SIG-M5 (cell line): ENCODE results near the gene BAIAP3.
"Not testable (repeated sequence)": the region's sequence is repeated elsewhere in the genome, so short reads cannot be mapped to it uniquely, and the experiment has no call there.

ENCODE experiments used
- DNase-seq: peaks from one replicate; lab custom pipeline; 2025; lab: John Stamatoyannopoulos, UW

The BAIAP3 gene

GRCh38 chr16:1318268-1318545, 15.2 kb upstream of the BAIAP3 start:
- DNase-seq: no peak

- no peak for DNase-seq
These were observed 14.4 kb upstream of the BAIAP3 start for GRCh38 chr16:1319041-1319440.

- DNase-seq: no peak
These were observed 13.3 kb upstream of the BAIAP3 start for GRCh38 chr16:1320097-1320496.

GRCh38 chr16:1320658-1321240, 12.7 kb upstream of the BAIAP3 start:
- DNase-seq: no peak

DNA sequence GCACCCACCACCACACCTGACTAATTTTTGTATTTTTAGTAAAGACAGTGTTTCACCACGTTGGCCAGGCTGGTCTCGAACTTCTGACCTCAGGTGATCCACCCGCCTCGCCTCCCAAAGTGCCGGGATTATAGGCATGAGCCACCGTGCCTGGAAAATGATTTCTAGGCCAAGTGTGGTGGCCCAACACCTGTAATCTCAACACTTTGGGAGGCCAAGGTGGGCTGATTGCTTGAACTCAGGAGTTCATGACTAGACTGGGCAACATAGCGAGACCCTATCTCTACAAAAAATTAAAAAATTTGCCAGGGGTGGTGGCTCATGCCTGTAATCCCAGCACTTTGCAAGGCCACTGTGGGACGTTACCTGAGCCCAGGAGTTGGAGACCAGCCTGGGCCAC, 11.0 kb upstream of the BAIAP3 start:
- no peak for DNase-seq

DNA sequence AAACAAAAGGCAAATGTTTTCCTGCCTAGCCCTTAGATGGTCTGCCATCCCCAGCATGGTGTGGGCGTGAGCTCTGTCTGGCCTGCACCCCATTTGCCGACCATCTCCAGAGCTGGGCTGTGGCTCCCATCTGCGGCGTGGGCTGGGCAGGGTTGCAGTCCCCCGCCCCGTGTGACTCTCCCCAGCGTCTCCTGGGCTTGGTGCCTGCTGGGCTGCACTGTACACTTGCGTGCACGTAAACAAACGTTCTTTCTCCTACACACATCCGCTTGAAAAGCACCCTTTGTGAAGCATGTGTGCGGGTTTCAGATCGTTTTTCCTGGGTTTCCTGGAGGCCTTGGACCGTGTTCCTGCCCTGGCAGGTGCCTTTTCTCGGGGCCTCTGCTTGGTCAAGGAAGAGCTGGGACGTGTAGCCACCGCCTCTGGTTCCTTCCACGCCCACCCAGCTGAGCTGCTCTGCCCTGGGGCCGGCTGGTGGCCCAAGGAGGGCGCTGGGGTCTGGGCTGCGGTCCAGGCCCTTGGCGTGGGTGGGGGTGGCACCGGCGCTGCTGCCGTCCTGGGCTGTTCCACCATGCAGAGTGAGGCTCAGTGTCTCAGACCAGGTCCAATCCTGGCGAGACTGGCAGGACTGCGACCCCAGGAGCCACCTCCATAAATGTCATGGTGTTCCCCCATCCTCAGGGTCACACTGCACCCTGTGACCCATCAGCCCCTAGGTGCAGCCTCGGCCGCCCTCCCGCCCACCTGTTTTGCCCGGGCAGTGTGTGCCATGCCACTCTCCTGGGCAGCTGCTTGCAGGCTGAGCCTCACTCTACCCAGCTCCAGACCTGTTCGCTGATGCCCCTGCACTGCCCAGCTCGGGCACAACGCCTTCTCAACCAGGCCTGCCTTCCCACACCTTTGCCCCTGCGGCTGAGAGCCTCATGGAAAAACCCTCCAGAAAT, 9.9 kb upstream of the BAIAP3 start:
- DNase-seq: no peak

DNA sequence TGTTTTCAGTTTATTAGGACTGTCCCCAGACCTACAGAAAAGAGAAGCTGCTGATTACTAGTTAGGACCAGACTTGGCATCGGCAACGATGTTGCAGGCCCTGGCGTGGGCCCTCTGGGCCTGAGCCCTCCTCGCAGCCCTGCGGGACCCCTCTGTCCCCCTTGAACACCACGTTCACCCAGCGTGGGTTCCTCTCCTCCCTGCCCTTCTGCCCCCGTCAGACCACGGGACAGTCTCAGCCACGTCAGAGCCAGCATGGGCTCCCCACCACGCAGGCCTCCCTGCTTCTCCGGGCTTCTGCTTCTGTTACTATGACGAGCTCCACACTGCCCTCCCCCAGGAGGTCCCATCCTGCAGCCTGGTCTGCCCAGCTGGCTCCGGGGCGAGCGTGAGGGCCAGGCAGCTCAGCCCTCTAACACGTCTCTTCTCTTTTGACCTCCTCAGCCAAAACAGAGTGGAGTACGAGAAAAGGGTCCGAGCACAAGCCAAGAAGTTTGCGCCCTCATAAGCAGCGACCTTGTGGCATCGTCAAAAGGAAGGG, 9.1 kb upstream of the BAIAP3 start:
- no peak for DNase-seq

- no peak for DNase-seq
These were observed 8.2 kb upstream of the BAIAP3 start for GRCh38 chr16:1325261-1325660.

DNA sequence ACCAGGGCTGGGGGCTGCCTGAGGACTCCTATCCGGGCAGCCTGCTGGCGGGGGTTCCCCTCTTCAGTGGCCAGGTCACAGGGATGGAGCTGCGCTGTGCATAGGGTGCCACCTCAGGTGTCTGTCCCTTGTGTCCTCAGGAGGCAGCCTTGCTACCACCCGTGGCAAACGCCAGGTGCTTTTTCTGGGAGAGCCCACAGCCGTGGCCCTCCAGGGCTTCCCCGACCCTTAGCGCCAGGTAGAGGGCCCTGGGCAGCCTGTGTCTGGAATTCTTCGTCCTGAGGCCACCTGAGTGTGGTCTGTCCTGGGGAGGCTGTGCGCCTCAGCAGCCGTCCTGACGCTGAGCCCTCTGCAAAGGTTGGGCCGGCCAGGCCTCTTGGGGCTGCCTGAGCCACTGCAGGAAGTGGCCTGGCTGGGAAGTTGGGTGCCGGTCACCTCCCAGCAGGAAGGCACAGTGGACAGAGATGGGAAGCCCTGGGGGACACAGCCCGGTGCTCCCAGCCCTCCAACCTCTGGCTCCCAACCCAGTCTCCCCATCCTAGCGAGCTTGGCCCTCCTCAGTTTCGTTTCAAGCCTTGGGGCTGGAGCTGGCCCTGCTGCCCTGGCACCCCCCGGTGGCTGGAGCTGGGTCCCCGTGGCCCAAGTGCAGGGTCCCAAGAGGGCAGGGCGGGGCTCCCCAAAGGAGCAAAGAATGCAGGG, 7.6 kb upstream of the BAIAP3 start:
- no peak for DNase-seq

- DNase-seq: no peak
These were observed 7.1 kb upstream of the BAIAP3 start for GRCh38 chr16:1326391-1326790.

DNA sequence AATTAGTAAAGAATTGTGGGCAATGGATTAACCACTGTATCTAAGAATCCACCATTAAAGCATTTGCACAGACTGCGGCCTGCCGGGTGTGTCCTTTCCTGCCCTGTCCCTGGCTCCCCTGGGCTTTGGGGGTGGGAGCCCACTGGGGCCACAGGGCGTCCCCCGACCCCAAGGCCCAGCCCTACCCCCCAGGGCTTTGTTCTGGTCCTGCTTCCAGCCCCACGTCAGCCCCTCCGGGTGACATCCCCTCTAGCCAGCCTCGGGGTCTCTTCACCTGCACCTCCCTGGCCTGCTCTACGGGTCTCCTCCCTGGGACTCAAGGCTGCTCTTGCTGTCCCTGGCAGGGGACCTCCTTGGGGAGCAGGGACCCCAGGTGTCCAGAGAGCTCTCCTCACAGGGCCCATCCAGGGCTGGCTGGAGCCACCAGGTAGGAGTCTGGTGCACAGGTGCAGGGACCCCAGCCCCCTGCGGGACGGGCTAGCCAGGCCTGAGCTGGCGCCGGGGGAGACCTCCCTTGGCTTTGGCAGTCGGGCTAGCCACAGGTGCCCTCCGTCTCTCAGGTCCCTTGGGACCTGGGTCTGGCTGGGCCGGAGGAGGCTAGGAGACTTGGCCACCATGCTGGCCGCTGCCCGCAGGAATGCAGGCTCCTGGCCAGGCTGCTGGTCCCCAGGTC, 6.4 kb upstream of the BAIAP3 start:
- DNase-seq: no peak

DNA sequence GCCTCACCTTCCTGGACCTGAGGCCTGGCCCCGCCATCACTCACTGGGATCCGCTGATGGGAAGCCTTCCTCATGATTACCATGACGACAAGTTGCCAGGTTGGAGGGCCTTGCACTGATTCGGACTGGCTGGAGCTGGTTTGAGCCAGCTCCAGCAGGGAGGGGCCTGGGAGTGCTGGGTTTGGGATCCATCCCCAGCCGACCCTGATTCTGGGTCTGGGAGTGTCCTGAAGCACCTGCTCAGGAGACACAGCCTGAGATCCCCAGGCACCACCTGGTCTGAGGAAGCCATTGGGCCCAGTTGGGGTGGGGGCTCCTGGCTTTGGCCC, 5.9 kb upstream of the BAIAP3 start:
- DNase-seq: no peak

DNA sequence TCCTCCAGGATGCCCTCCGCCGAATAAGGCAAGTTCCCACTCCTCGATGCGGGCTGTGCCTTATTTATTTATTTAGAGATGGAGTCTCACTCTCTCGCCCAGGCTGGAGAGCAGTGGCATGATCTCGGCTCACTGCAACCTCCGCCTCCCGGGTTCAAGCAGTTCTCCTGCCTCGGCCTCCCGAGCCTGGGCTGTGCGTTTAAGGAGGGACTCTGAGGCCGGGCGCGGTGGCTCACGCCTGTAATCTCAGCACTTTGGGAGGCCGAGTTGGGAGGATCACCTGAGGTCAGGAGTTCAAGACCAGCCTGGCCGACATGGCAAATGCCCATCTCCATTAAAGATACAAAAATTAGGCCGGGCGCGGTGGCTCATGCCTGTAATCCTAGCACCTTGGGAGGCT, 5.3 kb upstream of the BAIAP3 start:
- not testable (repeated sequence) for DNase-seq

GRCh38 chr16:1328961-1329360, 4.5 kb upstream of the BAIAP3 start:
- not testable (repeated sequence) for DNase-seq

DNA sequence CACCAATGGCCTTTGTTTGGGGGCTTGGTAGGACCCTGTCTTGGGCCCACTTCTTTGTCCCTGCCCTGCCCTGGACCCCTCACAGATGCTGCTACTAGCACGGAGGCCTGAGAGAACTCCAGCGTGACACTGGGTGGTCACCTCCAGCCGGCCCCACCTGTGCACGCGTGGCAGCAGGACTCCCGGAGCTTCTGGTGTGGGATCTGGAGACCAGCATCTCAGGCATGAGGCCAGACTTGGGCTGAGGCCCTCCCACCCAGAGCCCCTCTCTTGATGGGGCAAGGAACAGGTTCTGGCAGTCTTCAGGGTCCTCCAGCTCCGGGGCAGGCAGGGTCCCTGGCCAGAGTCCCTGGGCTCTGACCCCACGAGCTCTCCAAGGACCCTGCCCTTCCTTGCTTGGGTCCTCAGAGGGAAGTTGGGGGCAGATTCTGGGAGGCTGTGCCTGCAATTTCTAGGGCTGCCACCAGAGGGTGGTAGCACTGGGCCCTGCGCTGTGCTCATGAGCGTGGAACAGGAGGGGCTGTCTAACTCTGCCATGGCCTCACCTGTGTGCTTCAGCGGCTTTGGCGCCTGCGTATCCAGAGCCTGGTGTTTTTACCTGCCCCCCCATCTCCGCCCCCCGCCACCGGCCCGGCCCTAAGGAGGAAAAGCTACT, 3.1 kb upstream of the BAIAP3 start:
- DNase-seq: no peak

GRCh38 chr16:1330931-1331711, 2.3 kb upstream of the BAIAP3 start:
- no peak for DNase-seq

- DNase-seq: no peak
These were observed 1.5 kb upstream of the BAIAP3 start for GRCh38 chr16:1331712-1332617.

DNA sequence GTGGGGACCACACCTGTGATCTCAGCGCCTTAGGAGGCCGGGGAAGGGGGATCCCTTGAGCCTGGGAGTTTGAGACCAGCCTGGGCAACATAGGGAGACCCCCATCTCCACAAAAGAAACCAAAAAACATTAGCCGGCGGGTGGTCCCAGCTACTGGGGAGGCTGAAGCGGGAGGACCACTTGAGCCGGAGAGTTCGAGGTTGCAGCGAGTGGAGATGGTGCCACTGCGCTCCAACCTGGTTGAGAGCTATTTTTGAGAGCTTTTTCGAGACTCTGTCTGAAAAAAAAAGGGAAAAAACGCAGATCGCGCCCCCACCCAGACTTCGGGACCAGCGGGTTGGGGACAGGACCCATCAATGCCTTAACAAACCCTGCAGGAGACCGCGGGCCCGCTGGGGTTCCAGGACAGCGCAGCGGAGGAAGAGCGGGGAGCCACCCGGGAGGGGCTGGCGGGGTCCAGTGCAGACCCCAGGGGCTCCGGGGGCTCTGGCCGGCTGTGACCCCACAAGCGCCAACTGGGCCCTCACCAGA, 762 bp upstream of the BAIAP3 start:
- no peak for DNase-seq

- no peak for DNase-seq
These were observed 632 bp downstream of the BAIAP3 start for GRCh38 chr16:1333854-1334700.
